Measurements from ENCODE around the gene ARRDC4.
"Not testable (repeated sequence)": the region's sequence is repeated elsewhere in the genome, so short reads cannot be mapped to it uniquely, and the experiment has no call there.

Gene ARRDC4

DNA sequence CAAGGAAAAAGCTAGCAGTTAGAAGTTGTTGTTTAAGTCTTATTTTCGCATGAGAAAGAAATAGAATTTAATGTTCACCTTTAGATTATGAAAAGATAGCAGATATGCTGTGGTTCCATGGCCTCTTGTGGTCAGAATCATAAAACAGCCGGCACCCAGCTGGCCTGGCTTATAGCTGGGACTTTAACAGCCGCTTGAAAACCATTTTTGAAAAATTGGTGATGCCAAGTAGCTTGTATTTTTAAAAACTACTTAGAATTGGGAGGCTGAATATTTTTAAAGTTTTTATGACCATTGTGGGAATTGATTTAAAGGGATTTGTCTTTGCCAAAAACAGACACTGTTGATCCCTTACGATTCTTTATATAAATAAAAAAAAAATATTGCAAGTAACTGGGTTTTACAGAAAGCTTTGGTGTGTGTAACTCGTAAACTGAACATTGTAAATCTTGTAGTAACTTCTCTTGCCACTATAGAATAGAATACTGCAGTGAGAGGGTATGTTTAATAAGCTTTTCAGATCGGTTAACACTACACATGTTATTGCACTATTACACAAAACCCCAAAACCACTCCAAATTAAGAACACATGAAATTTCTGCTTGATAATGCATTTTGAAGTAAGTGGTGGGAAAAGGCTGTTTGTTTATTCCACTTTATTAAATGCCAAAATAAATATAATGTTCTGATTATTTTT is 6.6 kb downstream of the ARRDC4 start:
- DNase-seq, result no peak

DNA sequence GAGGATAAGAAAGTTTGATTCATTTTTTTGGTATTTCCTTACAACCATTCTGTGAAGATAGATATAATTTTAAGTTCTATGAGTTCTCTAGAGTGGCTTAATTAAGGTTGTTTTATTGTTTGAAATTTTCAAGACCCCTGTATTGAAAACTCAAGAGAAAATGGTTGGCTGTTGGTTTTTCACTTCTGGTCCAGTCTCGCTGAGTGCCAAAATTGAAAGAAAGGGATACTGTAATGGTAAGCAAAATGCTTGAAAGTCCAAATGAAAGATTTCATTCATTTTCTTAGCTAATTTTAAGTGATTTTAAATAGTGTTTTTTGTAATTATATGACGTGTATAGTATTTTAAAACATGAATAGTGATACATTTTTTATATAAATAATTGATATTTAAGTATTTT is 7.4 kb downstream of the ARRDC4 start:
- no peak for DNase-seq

DNA sequence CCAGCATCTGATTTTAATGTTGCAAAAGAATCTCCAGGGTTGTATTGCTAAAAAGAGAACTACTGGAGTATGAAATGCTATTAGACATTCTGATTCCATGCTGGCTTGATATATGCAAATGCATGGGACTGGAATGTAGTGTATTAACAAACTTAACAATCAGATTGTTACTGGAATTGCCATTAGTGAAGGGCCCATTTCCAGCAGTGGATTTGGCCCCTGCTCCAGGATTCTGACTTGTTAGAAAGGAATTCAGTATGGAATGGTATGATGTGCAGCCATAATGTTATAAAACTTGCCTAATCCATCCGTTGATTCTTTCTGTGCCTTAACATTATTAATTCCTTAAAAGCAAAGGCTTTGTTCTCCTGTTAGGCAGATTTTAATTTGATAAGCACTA is 7.9 kb downstream of the ARRDC4 start:
- DNase-seq, result no peak

DNA sequence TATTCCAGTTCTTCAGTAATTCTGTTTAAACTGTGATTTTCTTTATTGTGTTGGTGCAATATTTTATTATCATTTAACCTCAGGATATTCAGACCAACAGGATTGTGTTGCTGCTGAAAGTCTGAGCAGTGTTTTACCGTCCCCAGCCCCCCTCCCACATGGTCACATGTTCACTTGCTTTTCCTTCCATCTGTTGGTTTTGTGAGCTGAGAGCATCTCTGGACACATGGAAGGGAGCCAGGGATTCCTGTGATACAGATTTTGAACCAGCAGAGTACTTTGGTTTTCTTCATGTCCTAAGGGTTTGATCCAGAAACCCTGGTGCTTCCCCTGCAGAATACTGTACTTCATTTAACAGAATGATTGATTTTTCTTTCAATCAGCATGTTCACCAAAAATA is 11.9 kb downstream of the ARRDC4 start:
- DNase-seq, result no peak

GRCh38 chr15:97976129-97976528 is 15.6 kb downstream of the ARRDC4 start:
- no peak for DNase-seq

GRCh38 chr15:97976766-97977503 is 16.4 kb downstream of the ARRDC4 start:
- no peak for DNase-seq

DNA sequence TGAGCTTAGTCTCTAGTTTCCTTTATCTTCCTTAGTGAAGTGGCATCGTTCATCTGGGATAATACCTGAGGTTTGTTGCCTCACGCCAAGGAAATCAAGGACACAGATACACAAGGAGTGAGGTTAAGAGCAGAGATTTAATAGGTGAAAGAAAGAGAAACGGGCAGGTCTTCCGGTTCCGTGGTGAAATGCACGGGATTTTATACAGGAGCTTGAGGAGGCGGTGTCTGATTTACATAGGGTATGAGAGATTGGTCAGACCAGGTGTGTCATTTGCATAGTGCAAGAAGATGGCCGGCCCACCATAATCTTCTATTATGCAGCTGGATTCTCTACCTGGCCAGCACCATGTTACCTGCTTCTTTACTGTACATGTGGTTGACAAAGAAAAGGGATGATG is 17.2 kb downstream of the ARRDC4 start:
- DNase-seq, result no peak

DNA sequence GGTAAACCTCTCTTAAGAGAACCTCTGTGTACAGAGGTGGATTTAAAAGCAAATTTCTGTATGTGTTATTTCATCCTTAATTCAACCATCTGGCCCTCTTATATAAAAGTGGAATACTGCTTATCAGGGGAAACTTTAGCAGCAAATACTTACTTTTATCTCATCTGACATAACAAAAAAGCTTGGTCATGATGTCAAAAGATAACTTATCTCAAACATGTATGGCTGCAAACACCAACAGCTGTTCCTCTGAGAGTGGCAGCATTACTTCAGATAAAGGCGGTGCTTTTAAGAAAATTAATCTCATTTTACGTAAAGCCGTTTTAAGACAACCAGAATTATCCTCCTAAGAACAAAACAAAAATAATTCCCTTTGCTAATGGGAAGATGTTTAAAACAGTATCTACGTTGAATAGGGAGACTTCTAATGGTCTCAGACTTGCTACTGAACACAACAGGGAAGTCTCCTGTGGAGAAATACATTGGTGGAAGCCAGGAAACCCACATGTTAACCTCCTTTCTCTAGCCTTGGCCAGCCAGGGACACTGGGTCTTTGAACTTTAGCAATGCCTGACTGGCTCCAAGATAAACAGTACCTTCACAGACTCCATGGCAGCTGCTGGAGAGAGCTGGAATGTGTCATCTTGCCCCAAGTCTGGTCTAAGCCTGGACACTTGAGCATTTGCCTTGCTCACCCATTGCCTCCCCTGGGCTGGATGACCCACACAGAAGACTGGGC is 18.1 kb downstream of the ARRDC4 start:
- DNase-seq, result no peak

GRCh38 chr15:97979140-97979520 is 18.6 kb downstream of the ARRDC4 start:
- DNase-seq, result no peak

DNA sequence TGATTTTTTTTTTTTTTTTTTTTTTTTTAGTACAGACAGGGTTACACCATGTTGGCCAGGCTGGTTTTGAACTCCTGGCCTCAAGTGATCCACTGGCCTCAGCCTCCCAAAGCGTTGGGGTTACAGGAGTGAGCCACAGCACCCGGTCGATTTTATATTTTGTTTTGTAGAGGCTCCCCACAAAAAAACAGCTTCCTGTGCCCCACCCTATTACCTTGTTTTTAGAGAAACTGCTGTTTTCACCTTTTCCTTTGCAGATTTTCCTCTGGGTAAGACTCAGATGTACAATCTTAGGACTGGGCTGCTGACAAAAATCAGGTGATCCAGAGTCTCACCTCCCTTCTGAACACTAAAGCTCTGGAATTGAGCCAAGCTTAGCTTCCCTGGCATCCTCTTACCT is 20.6 kb downstream of the ARRDC4 start:
- no peak for DNase-seq

DNA sequence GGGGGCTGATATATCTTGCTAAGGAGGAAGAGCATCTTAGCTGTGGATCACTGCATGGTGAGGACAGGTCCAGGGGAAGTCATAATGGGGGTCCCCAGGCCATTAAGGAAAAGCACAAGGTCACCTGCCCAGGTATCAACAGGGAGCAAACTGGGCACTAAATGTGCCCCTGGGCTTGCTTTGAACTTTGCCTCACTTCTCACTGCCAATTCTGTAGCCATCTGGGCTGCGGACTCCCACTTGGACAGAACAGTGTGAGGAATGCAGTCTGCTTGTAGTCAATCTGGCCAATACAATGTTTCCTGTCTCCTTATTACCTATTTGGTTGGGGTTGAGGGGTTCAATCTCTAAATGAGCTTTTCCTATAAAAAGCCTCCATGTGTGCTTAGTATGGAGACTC is 21.3 kb downstream of the ARRDC4 start:
- DNase-seq, result no peak

DNA sequence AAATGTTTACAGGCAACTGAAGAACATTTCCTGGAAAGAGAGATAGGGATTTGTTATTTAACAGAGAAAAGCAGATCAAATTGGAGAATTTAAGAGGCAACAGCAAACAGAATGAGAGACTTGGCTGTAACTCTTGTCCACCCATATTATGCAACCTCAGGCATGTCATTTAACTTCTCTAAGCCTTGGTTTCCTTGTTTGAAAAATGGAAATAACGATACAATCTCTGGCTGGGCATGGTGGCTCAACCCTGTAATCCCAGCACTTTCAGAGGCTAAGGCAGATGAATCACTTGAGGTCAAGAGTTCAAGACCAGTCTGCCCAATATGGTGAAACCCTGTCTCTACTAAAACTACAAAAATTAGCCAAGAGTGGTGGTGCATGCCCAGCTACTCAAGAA is 23.7 kb downstream of the ARRDC4 start:
- no peak for DNase-seq

DNA sequence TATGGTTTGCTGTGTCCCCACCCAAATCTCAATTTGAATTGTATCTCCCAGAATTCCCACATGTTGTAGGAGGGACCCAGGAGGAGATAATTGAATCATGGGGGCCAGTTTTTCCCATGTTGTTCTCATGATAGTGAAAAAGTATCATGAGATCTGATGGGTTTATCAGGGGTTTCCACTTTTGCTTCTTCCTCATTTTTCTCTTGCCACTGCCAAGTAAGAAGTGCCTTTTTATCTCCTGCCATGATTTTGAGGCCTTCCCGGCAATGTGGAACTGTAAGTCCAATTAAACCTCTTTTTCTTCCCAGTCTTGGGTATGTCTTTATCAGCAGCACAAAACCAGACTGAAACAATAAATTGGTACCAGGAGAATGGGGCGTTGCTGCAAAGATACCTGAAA is 25.5 kb downstream of the ARRDC4 start:
- DNase-seq, result not testable (repeated sequence)

- no peak for DNase-seq
These were observed 26.3 kb downstream of the ARRDC4 start for GRCh38 chr15:97986781-97987180.

DNA sequence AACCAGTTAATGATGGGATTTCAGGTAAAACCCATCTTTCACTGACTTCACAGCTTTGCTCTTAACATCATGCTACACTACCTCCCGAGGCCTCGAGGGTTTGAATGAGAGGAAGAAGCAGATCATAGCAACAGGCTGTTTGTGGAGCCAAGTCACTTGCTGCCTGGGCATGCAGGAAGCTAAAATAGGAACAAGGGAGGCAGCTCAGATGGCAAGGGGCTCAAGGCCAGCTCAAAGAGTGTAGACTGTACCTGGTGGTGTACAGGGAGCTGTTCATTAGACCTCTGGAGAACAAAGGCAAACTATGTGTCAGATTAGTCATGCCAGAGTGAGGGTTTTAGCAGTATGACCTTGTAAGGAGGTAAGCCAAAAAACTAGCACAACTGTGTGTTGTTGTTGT is 28.8 kb downstream of the ARRDC4 start:
- DNase-seq, result no peak

DNA sequence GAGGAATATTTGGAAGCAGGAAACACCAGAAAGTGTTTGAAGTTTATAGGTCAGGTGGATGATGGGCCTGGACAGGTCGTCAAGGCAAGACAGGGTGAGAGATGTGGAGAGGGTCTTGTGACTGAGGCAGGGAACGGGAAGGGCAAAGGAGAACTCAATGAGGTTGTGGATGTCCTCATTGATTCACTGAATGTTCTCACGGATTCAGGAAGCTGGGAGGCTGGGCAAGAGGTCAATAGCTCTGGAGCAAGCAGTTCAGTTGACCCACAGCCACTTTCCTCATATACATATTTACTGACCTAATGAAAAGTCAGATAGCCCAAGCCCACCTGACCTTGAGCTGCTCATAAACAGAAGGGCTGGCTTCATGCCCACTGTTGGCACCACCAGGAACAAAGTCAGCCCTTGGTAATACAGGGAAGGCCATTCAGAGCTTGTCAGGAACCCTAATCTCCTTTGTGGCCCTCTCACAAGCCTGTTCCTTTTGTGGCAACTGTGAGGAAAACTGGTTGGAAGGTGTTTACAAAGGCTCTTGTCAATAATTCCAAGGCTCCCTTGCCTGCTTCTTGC is 31.6 kb downstream of the ARRDC4 start:
- DNase-seq, result no peak

DNA sequence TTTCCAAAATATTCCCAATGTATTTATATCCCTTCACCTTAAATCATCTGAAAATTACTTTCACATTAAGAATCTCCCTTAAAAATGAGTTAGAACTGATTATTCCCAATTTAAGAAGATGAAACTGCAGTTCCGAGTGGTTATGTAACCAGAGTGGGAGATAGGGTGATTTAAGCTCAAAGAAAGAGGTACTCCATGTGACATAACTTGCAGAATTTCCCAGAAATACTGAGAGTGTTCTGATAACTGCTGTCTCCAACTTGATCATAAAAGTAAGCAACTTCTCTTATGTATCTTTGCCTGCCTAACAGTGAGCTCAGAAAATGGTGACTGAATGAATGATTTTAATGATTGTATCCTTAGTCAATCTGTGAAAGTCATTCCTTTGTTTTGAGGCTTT is 32.3 kb downstream of the ARRDC4 start:
- no peak for DNase-seq

GRCh38 chr15:97993310-97993738 is 32.8 kb downstream of the ARRDC4 start:
- DNase-seq, result no peak

- DNase-seq, result no peak
These were observed 33.7 kb downstream of the ARRDC4 start for GRCh38 chr15:97994236-97994635.

DNA sequence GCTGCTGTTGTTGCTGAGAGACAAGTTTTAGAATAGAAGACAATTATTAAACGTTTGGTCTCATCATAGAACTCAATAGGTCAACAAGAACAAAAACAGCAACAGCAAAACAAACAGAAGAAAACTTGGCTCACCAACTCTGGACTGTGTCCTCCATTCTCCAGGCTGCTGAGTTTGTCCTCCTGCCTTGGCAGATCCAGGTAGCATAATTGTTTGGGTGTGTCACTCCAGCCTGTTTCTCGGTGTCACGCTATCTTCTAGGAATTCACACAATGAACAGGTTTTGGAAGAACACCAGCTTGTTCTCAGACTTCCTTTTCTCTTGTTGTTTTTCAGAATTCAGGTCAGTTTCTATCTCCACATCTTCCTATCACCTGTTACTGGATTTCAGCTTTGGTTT is 34.7 kb downstream of the ARRDC4 start:
- no peak for DNase-seq

GRCh38 chr15:97995881-97996603 is 35.5 kb downstream of the ARRDC4 start:
- no peak for DNase-seq

DNA sequence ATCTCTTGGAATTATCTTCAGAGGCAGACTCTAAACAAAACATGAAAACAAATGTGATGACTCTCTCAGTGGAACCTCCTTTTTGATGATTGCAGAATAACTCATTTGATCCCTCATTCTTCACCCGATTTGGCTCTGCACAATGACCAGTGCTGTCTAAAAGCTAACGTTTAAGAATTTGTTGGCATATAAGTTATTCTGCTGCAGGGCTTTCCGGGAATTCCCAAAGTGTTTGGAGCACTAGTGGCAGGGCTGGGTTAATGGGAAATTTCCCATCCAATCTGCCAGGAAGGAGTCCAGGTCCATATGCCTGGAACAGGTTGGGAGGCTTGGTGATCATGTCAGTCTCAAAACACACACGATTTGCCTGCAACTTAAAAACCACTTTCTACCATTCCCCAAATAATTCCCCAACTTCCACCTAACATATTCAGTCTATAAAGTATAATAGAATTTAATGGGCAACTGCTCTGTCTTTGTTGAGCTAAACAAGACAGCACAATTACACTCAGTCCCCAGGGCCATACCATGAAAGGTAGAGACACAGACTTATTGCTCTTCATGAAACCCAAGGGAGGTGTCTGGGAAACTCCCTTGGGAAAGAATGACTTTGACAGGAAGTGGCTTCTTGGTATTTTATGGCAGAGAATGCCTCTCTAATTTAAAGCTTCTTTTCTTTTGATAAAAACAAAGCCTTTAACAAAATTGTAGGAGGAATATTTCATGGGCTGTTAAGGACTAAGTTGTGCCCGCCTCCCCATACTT is 38.0 kb downstream of the ARRDC4 start:
- DNase-seq, result no peak

Measured in T-helper 1 cell (primary cell).